SK-N-SH treated with all-trans-retinoic acid at 6 μM for 48 hours (cell line): ENCODE data around the gene LPAR5.

Source experiments
- ATAC-seq: fragments of 200-7000 bp; cut with Tn5 transposase; 3 replicates; pipeline ENCODE4 v1.9.1; 2020; ENCODE audit warnings: mild to moderate bottlenecking, moderate library complexity
- ARNTL ChIP-seq: fragments of 450-650 bp; formaldehyde crosslinking; IDR thresholded peaks from 2 replicates; pipeline ENCODE4 v1.5.0; 2020; ENCODE audit warnings: low read depth, mild to moderate bottlenecking, moderate library complexity, borderline replicate concordance
- CREB5 ChIP-seq: fragments of 250-450 bp; sonication (Bioruptor Pico); IDR thresholded peaks from 2 replicates; pipeline ENCODE4 v1.5.1; 2020; ENCODE audit warnings: low read depth, mild to moderate bottlenecking, moderate library complexity
- CSDC2 ChIP-seq: fragments of 250-450 bp; sonication (Bioruptor Pico); IDR thresholded peaks from 2 replicates; pipeline ENCODE4 v1.5.0; 2020; ENCODE audit warnings: mild to moderate bottlenecking, moderate library complexity
- CSRNP3 ChIP-seq: fragments of 250-450 bp; sonication (Bioruptor Pico); IDR thresholded peaks from 2 replicates; pipeline ENCODE4 v1.5.1; 2021; ENCODE audit warnings: mild to moderate bottlenecking, moderate library complexity
- ESRRG ChIP-seq: fragments of 250-450 bp; sonication (Bioruptor Pico); IDR thresholded peaks from 2 replicates; pipeline ENCODE4 v1.6.1; 2021; ENCODE audit warnings: mild to moderate bottlenecking
- GLIS3 ChIP-seq: fragments of 250-450 bp; sonication (Bioruptor Pico); IDR thresholded peaks from 2 replicates; pipeline ENCODE4 v1.5.0; 2020; ENCODE audit warnings: mild to moderate bottlenecking, moderate library complexity
- ISL1 ChIP-seq: fragments of 250-450 bp; sonication (Bioruptor Pico); IDR thresholded peaks from 2 replicates; pipeline ENCODE4 v2.1.2; 2022; ENCODE audit warnings: mild to moderate bottlenecking, moderate library complexity
- OSR1 ChIP-seq: fragments of 250-450 bp; sonication (Bioruptor Pico); IDR thresholded peaks from 2 replicates; pipeline ENCODE4 v1.8.0; 2022; ENCODE audit warnings: moderate library complexity, mild to moderate bottlenecking, inconsistent platforms
- PATZ1 ChIP-seq: fragments of 250-450 bp; sonication (Bioruptor Pico); IDR thresholded peaks from 2 replicates; pipeline ENCODE4 v1.8.0; 2020; ENCODE audit warnings: mild to moderate bottlenecking, moderate library complexity, borderline replicate concordance
- POU6F1 ChIP-seq: fragments of 250-450 bp; sonication (Bioruptor Pico); IDR thresholded peaks from 2 replicates; pipeline ENCODE4 v1.8.0; 2021; ENCODE audit warnings: low read depth, mild to moderate bottlenecking, moderate library complexity, borderline replicate concordance
- PPARA ChIP-seq: fragments of 250-450 bp; sonication (Bioruptor Pico); IDR thresholded peaks from 2 replicates; pipeline ENCODE4 v1.5.0; 2020; ENCODE audit warnings: mild to moderate bottlenecking, borderline replicate concordance
- RARB ChIP-seq: fragments of 250-450 bp; sonication (Bioruptor Pico); IDR thresholded peaks from 2 replicates; pipeline ENCODE4 v1.8.0; 2021; ENCODE audit warnings: mild to moderate bottlenecking, moderate library complexity
- SNAI2 ChIP-seq: fragments of 250-450 bp; sonication (Bioruptor Pico); IDR thresholded peaks from 2 replicates; pipeline ENCODE4 v1.5.0; 2020; ENCODE audit warnings: mild to moderate bottlenecking, moderate library complexity
- TCF4 ChIP-seq: fragments of 250-450 bp; sonication (Bioruptor Pico); IDR thresholded peaks from 2 replicates; pipeline ENCODE4 v1.8.0; 2021; ENCODE audit warnings: mild to moderate bottlenecking, moderate library complexity, borderline replicate concordance
- TOX ChIP-seq: fragments of 250-450 bp; sonication (Bioruptor Pico); IDR thresholded peaks from 2 replicates; pipeline ENCODE4 v1.8.0; 2021; ENCODE audit warnings: mild to moderate bottlenecking, moderate library complexity, borderline replicate concordance
- TSHZ2 ChIP-seq: fragments of 250-450 bp; sonication (Bioruptor Pico); IDR thresholded peaks from 2 replicates; pipeline ENCODE4 v1.5.0; 2020; ENCODE audit warnings: mild to moderate bottlenecking, moderate library complexity
- ZC3H10 ChIP-seq: fragments of 250-450 bp; sonication (Bioruptor Pico); IDR thresholded peaks from 2 replicates; pipeline ENCODE4 v1.5.1; 2021; ENCODE audit warnings: mild to moderate bottlenecking, moderate library complexity
- ZFP3 ChIP-seq: fragments of 250-450 bp; sonication (Bioruptor Pico); IDR thresholded peaks from 2 replicates; pipeline ENCODE4 v1.5.0; 2020; ENCODE audit warnings: mild to moderate bottlenecking, moderate library complexity
- ZFP30 ChIP-seq: fragments of 450-650 bp; formaldehyde crosslinking; IDR thresholded peaks from 2 replicates; pipeline ENCODE4 v1.5.0; 2022; ENCODE audit warnings: mild to moderate bottlenecking, moderate library complexity
- ZNF565 ChIP-seq: fragments of 450-650 bp; formaldehyde crosslinking; conservative IDR thresholded peaks from 2 replicates; pipeline ENCODE4 v1.5.0; 2020; ENCODE audit warnings: low read depth, mild to moderate bottlenecking, moderate library complexity
- ZNF70 ChIP-seq: fragments of 450-650 bp; formaldehyde crosslinking; IDR thresholded peaks from 2 replicates; pipeline ENCODE4 v1.5.0; 2020; ENCODE audit warnings: mild to moderate bottlenecking, moderate library complexity
- ZNF8 ChIP-seq: fragments of 450-650 bp; formaldehyde crosslinking; IDR thresholded peaks from 2 replicates; pipeline ENCODE4 v1.5.0; 2020; ENCODE audit warnings: mild to moderate bottlenecking, moderate library complexity

LPAR5 gene

GRCh38 chr12:6606331-6607131 lies 29.2 kb downstream of the LPAR5 start:
- peak; percentile 40 for ATAC-seq
- TF ChIP-seq ZNF8 (CRISPR knock-in tag) = no peak
- TF ChIP-seq TSHZ2 = no peak
- no peak for TF ChIP-seq ZNF70 (CRISPR knock-in tag)
- TF ChIP-seq TCF4 (CRISPR knock-in tag) = no peak
- TF ChIP-seq TOX (CRISPR knock-in tag) = no peak
- TF ChIP-seq ARNTL = no peak
- TF ChIP-seq GLIS3 = no peak
- no peak for TF ChIP-seq PPARA (CRISPR knock-in tag)
- TF ChIP-seq ZFP30 (CRISPR knock-in tag) = no peak
- TF ChIP-seq ZC3H10 (CRISPR knock-in tag) = no peak

- no peak for TF ChIP-seq CSDC2 (CRISPR knock-in tag)
- TF ChIP-seq ESRRG (CRISPR knock-in tag) = no peak
- TF ChIP-seq TCF4 (CRISPR knock-in tag) = no peak
- TF ChIP-seq PATZ1 (CRISPR knock-in tag) = no peak
- no peak for TF ChIP-seq TOX (CRISPR knock-in tag)
- no peak for TF ChIP-seq ZNF70 (CRISPR knock-in tag)
- TF ChIP-seq CREB5 (CRISPR knock-in tag) = no peak
- no peak for TF ChIP-seq SNAI2
- TF ChIP-seq ISL1 (CRISPR knock-in tag) = no peak
- TF ChIP-seq ZFP3 (CRISPR knock-in tag) = no peak
- TF ChIP-seq POU6F1 (CRISPR knock-in tag) = no peak
- TF ChIP-seq GLIS3 = no peak
- no peak for TF ChIP-seq OSR1
- TF ChIP-seq TSHZ2 = no peak
- TF ChIP-seq ARNTL = no peak
- no peak for TF ChIP-seq ZFP30 (CRISPR knock-in tag)
- no peak for TF ChIP-seq ZC3H10 (CRISPR knock-in tag)
- TF ChIP-seq CSRNP3 (CRISPR knock-in tag) = no peak
- no peak for TF ChIP-seq RARB (CRISPR knock-in tag)
- TF ChIP-seq ZNF565 = no peak
- peak; percentile 34 for ATAC-seq
Measured at GRCh38 chr12:6605421-6606330, 30.1 kb downstream of the LPAR5 start.
